CD4-positive, CD25-positive, alpha-beta regulatory T cell (primary cell): ENCODE measurements around the gene RFX1. TPM values are rescaled to one million over a fixed set of nuclear protein-coding genes. Genes with fewer than 3 reads are reported as not detected.
"Not testable (repeated sequence)": the region's sequence is repeated elsewhere in the genome, so short reads cannot be mapped to it uniquely, and the experiment has no call there.

Source experiments
- ATAC-seq, 2 donors: fragments of 150-1000 bp; cut with Tn5 transposase; one replicate each; pipeline ENCODE4 v1.10.0; 2021; ENCODE audit warnings: low read depth in 2 of 2, moderate number of reproducible peaks in 2 of 2, moderate library complexity in 1 of 2
- DNase-seq, 3 donors: peaks; one replicate each; pipeline versions ENCODE4 v3.0.0 to v3.0.0-alpha.2; 2012 to 2022; ENCODE audit warnings: mixed read lengths in 1 of 3
- H3K27ac ChIP-seq: one replicate; pipeline ENCODE4 v1.7.0; 2013; ENCODE audit warnings: mild to moderate bottlenecking, low read length; ENCODE audit not compliant: insufficient read depth, poor library complexity, severe bottlenecking
- H3K27me3 ChIP-seq: one replicate; pipeline ENCODE4 v1.7.0; 2013; ENCODE audit warnings: low read length; ENCODE audit not compliant: control insufficient read depth, insufficient read depth
- H3K36me3 ChIP-seq: one replicate; pipeline ENCODE4 v1.7.0; 2013; ENCODE audit warnings: mild to moderate bottlenecking, low read length, moderate library complexity; ENCODE audit not compliant: control insufficient read depth, insufficient read depth
- H3K4me1 ChIP-seq: 2 replicates; pipeline ENCODE4 v1.7.0; 2013; ENCODE audit warnings: mild to moderate bottlenecking, low read length; ENCODE audit not compliant: insufficient read depth, control insufficient read depth, poor library complexity, severe bottlenecking
- H3K4me3 ChIP-seq: one replicate; pipeline ENCODE4 v1.7.0; 2013; ENCODE audit warnings: low read depth, mild to moderate bottlenecking, low read length, moderate library complexity
- H3K9me3 ChIP-seq, 2 experiments: 1 replicate in 1 of 2; 2 replicates in 1 of 2; pipeline ENCODE4 v1.7.0; 2013; ENCODE audit warnings: low read length in 2 of 2, mild to moderate bottlenecking in 1 of 2, moderate library complexity in 1 of 2; ENCODE audit not compliant: control insufficient read depth in 2 of 2
- H3K27ac Mint-ChIP-seq, 3 donors: one replicate each; pipeline ENCODE4 v1.8.0; 2020 to 2022; ENCODE audit warnings: mild to moderate bottlenecking in 3 of 3, mixed read lengths in 3 of 3, moderate library complexity in 2 of 3
- H3K27me3 Mint-ChIP-seq: one replicate; pipeline ENCODE4 v1.8.0; 2022; ENCODE audit warnings: mild to moderate bottlenecking, mixed read lengths
- H3K36me3 Mint-ChIP-seq: one replicate; pipeline ENCODE4 v1.8.0; 2020; ENCODE audit warnings: mixed read lengths
- H3K4me1 Mint-ChIP-seq, 4 donors: one replicate each; pipeline ENCODE4 v1.8.0; 2020 to 2022; ENCODE audit warnings: mixed read lengths in 4 of 4, mild to moderate bottlenecking in 1 of 4
- H3K4me3 Mint-ChIP-seq, 4 donors: one replicate each; pipeline ENCODE4 v1.8.0; 2020 to 2022; ENCODE audit warnings: mild to moderate bottlenecking in 4 of 4, mixed read lengths in 4 of 4, moderate library complexity in 3 of 4
- H3K9me3 Mint-ChIP-seq, 7 donors: one replicate each; pipeline ENCODE4 v1.8.0; 2020 to 2022; ENCODE audit warnings: mixed read lengths in 7 of 7, mild to moderate bottlenecking in 3 of 7, moderate library complexity in 2 of 7
- polyA plus RNA-seq, 4 donors: library from polyadenylated mRNA; unstranded; fragments of 300-500 nt; fragmentation: Illumina TruSeq; gene quantifications; one replicate each; pipeline ENCODE4 v1.2.3, GENCODE V29; 2021
- total RNA-seq: library from RNA; stranded (reverse); gene quantifications from one replicate; pipeline ENCODE4 v1.2.3, GENCODE V29; 2022

The RFX1 gene
- total and polyA plus RNA-seq, 5 donors from 2014 or later: 0.48 to 23.2 (median 1.1) TPM

- not testable (repeated sequence) for H3K4me1 ChIP-seq, H3K36me3 Mint-ChIP-seq, H3K4me3 ChIP-seq, H3K9me3 Mint-ChIP-seq, H3K27ac ChIP-seq, ATAC-seq, H3K27me3 Mint-ChIP-seq, H3K27me3 ChIP-seq, DNase-seq, H3K4me1 Mint-ChIP-seq, H3K9me3 ChIP-seq, H3K27ac Mint-ChIP-seq
- peak overlapping the region in 1 of 4 donors; percentile 21 for H3K4me3 Mint-ChIP-seq
- H3K36me3 ChIP-seq: peaks cover 32% of the 10 kb centered on the region
Measured at GRCh38 chr19:13967206-13967605, 38.9 kb downstream of the RFX1 start.

- H3K27ac Mint-ChIP-seq: peak overlapping the region in 1 of 3 donors; percentile 41
Measured at GRCh38 chr19:13966684-13967128, 39.4 kb downstream of the RFX1 start.

GRCh38 chr19:13965926-13966683 is 40.0 kb downstream of the RFX1 start:
- Histone ChIP-seq H3K27ac (no peak overlapping the region), H3K4me1 (no peaks in the 10 kb centered on the region), H3K36me3 (peaks cover 31% of the 10 kb centered on the region), H3K9me3 (no peaks in the 10 kb centered on the region), H3K27me3 (no peaks in the 10 kb centered on the region), H3K4me3 (no peak overlapping the region)
- no peak for DNase-seq
- ATAC-seq: no peak
- Mint-ChIP-seq H3K27ac (peak overlapping the region in 1 of 3 donors; percentile 41), H3K36me3 (peaks cover 12% of the 10 kb centered on the region), H3K4me3 (no peak overlapping the region), H3K9me3 (peaks cover 0 to 1% (median 0%) of the 10 kb centered on the region in 7 donors), H3K27me3 (no peaks in the 10 kb centered on the region), H3K4me1 (peaks cover 0 to 3% (median 1%) of the 10 kb centered on the region in 4 donors)

More at GRCh38 chr19:13966684-13967128, 39.4 kb downstream of the RFX1 start:
- Mint-ChIP-seq H3K36me3 (peaks cover 7% of the 10 kb centered on the region), H3K9me3 (peaks cover 0 to under 1% (median 0%) of the 10 kb centered on the region in 7 donors), H3K4me1 (no peaks in the 10 kb centered on the region), H3K27me3 (no peaks in the 10 kb centered on the region), H3K4me3 (no peak overlapping the region)
- peaks cover 31% of the 10 kb centered on the region for H3K36me3 ChIP-seq
- no peak overlapping the region for H3K4me3 ChIP-seq
- H3K27ac ChIP-seq: no peak overlapping the region
- no peaks in the 10 kb centered on the region for H3K9me3 ChIP-seq
- no peak for ATAC-seq
- H3K4me1 ChIP-seq: no peaks in the 10 kb centered on the region
- no peaks in the 10 kb centered on the region for H3K27me3 ChIP-seq
- DNase-seq: no peak

- no peak overlapping the region for H3K4me3 ChIP-seq
- peak overlapping the region in 1 of 3 donors; percentile 76 for H3K27ac Mint-ChIP-seq
- no peak overlapping the region for H3K27ac ChIP-seq
- no peak for ATAC-seq
- no peaks in the 10 kb centered on the region for H3K4me1 ChIP-seq
- peaks cover 15% of the 10 kb centered on the region for H3K36me3 Mint-ChIP-seq
- no peaks in the 10 kb centered on the region for H3K9me3 ChIP-seq
- DNase-seq: no peak
- H3K27me3 Mint-ChIP-seq: no peaks in the 10 kb centered on the region
- peaks cover 38% of the 10 kb centered on the region for H3K36me3 ChIP-seq
- H3K4me1 Mint-ChIP-seq: peaks cover 0 to 3% (median 1%) of the 10 kb centered on the region in 4 donors
- peaks cover 0 to 1% (median 0%) of the 10 kb centered on the region in 7 donors for H3K9me3 Mint-ChIP-seq
- H3K27me3 ChIP-seq: no peaks in the 10 kb centered on the region
- no peak overlapping the region for H3K4me3 Mint-ChIP-seq
Measured at GRCh38 chr19:13965377-13965896, 40.7 kb downstream of the RFX1 start.

GRCh38 chr19:13964776-13965175 is 41.3 kb downstream of the RFX1 start:
- DNase-seq (no peak), ATAC-seq (no peak)
- Histone ChIP-seq H3K4me1 (no peaks in the 10 kb centered on the region), H3K27ac (no peak overlapping the region), H3K36me3 (peaks cover 42% of the 10 kb centered on the region), H3K4me3 (no peak overlapping the region), H3K27me3 (no peaks in the 10 kb centered on the region), H3K9me3 (no peaks in the 10 kb centered on the region)
- Mint-ChIP-seq H3K4me3 (no peak overlapping the region), H3K4me1 (peaks cover 0 to 3% (median 1%) of the 10 kb centered on the region in 4 donors), H3K27ac (no peak overlapping the region), H3K36me3 (peaks cover 15% of the 10 kb centered on the region), H3K27me3 (no peaks in the 10 kb centered on the region), H3K9me3 (peaks cover 0 to 1% (median 0%) of the 10 kb centered on the region in 7 donors)

- no peak overlapping the region for H3K4me3 Mint-ChIP-seq
- H3K36me3 ChIP-seq: peaks cover 41% of the 10 kb centered on the region
- ATAC-seq: no peak
Measured at GRCh38 chr19:13963603-13964105, 42.5 kb downstream of the RFX1 start.

GRCh38 chr19:13962699-13963602 is 43.2 kb downstream of the RFX1 start:
- Mint-ChIP-seq H3K27me3 (no peaks in the 10 kb centered on the region), H3K36me3 (peaks cover 12% of the 10 kb centered on the region), H3K4me1 (peaks cover 0 to 3% (median 1%) of the 10 kb centered on the region in 4 donors), H3K9me3 (peaks cover 0 to 1% (median 0%) of the 10 kb centered on the region in 7 donors), H3K27ac (no peak overlapping the region), H3K4me3 (no peak overlapping the region)
- DNase-seq (no peak), ATAC-seq (no peak)
- H3K36me3 ChIP-seq: peaks cover 45% of the 10 kb centered on the region
- no peaks in the 10 kb centered on the region for H3K27me3 ChIP-seq
- H3K9me3 ChIP-seq: no peaks in the 10 kb centered on the region
- no peaks in the 10 kb centered on the region for H3K4me1 ChIP-seq
- no peak overlapping the region for H3K4me3 ChIP-seq
- H3K27ac ChIP-seq: no peak overlapping the region

More at GRCh38 chr19:13963603-13964105, 42.5 kb downstream of the RFX1 start:
- no peak for DNase-seq
- H3K27me3 Mint-ChIP-seq: no peaks in the 10 kb centered on the region
- H3K4me1 Mint-ChIP-seq: peaks cover 0 to 3% (median 1%) of the 10 kb centered on the region in 4 donors
- H3K27ac Mint-ChIP-seq: no peak overlapping the region
- no peaks in the 10 kb centered on the region for H3K9me3 ChIP-seq
- H3K9me3 Mint-ChIP-seq: peaks cover 0 to 1% (median 0%) of the 10 kb centered on the region in 7 donors
- H3K4me1 ChIP-seq: no peaks in the 10 kb centered on the region
- H3K36me3 Mint-ChIP-seq: peaks cover 9% of the 10 kb centered on the region
- H3K27me3 ChIP-seq: no peaks in the 10 kb centered on the region
- no peak overlapping the region for H3K27ac ChIP-seq
- no peak overlapping the region for H3K4me3 ChIP-seq
